Vagina (tissue), 2 donors: Measurements from ENCODE around the gene PLPP2.

Experiments
- POLR2A ChIP-seq, 2 donors: fragments of 450-650 bp; IDR thresholded peaks; one replicate each; pipeline ENCODE4 v1.6.1; 2017; ENCODE audit warnings: antibody characterized with exemption in 2 of 2, mild to moderate bottlenecking in 2 of 2, moderate library complexity in 2 of 2
- POLR2AphosphoS5 ChIP-seq, 2 donors: sonication (generic); formaldehyde crosslinking; IDR thresholded peaks; one replicate each; pipeline ENCODE4 v1.9.0; 2017; ENCODE audit warnings: antibody characterized with exemption in 2 of 2, mild to moderate bottlenecking in 2 of 2, low read depth in 1 of 2; ENCODE audit not compliant: insufficient read depth in 1 of 2

DNA sequence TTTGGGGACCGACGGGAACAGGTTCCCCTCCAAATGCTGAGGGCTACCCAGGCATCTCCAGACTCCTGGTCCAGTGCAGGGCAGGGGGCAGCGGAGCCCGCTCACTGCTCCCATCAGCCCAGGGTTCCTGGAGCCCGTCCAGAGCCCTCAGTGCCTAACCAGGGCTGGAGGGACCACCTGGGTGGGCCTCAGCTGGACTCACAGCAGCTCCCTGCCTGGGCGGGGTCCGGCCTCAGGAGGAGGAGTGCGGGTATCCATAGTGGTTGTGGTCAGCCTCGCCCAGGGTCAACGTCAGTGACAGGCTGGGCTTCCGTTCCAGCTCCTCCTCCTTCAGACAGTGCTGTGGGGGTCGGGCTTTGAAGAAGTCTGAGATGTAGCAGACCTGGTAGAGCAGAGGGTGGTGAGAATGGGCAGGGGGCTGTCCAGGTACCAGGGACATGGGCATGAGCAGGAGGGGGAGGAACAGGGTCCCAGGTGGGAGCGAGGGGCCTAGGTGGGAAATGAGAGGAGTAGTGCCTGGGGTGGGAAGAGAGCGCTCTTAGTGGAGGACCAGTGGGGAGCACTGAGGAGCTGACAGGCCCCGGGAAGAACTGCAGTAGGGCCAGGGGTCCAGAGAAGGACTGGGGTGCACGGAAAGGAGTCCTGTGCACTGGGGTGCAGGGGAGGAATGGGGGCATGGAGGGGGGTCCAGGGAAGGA lies 9.9 kb downstream of the PLPP2 start:
- no peak for TF ChIP-seq POLR2AphosphoS5 (IDR thresholded peaks at IDR 0.05; ENCODE audit: insufficient read depth in 1 of 2, low read depth in 1 of 2)
- TF ChIP-seq POLR2A (IDR thresholded peaks at IDR 0.05), result no peak
